Measurements from ENCODE around the gene PMEPA1.

PMEPA1 gene

DNA sequence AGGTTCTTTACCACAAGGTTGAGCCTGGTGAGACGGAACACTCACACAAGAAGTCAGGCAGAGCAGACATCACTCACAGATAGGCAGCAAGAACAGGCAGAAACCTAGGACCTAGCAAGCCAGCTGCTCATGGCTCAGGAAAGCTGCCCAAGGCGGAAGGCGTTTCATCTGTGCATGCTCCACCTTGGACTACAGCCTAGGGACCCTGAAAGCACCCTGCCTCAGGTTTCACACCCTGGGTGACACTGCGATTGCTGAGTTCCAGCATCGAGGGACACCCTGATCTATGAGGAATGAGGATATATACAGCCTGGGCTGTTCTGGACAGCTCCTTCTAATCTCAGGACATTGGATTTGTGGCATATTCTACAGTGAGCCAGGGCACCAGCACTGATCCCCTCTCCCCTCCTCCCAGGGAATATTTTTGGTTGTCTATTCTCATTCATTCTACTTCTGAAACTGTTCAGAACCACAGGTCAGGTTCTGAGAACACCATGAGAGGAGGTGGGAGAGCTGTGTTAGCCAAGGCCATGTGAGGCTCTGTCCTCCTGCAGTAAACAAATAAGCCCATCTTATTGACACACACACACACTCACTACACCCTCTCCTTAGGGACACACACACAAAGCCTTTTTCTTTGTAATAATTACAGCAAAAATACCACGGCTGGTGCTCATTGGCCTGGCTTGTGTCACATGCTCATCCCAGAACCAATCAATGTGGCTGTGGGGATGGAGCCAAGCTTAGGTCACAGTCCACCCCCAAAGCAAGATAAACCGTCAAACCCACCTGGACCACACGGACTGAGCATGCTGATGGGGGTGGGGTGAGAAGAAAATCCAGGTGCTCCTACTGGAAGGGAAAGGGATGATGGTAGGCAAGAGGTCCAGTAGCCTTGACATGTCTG is 26.3 kb upstream of the PMEPA1 start:
- DNase-seq = no peak

DNA sequence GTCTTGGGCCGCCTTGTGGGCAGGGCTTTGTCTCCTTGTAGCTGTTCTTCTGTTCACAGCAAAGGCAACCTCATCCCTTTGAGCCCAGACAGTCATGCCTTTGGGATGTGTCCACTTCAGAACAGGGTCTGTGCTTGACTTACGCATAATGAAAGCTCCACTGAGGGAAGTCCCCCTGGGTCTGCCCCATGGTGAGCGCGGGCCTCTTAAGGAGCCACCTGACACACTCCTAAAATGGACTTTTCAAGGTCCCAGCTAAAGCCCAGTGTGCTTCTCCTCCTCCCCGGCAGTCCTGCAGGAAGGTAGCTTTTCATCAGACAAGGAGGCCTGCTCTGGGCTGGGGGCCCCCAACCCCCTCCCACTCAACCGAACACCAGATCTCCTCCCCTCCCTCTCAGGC is 24.9 kb upstream of the PMEPA1 start:
- DNase-seq = no peak

GRCh38 chr20:57732226-57732625 is 22.4 kb upstream of the PMEPA1 start:
- DNase-seq = no peak

GRCh38 chr20:57728762-57729161 is 18.9 kb upstream of the PMEPA1 start:
- DNase-seq = no peak

GRCh38 chr20:57727863-57728262 is 18.0 kb upstream of the PMEPA1 start:
- no peak for DNase-seq

- no peak for DNase-seq
These were observed 15.8 kb upstream of the PMEPA1 start for GRCh38 chr20:57725636-57726035.

DNA sequence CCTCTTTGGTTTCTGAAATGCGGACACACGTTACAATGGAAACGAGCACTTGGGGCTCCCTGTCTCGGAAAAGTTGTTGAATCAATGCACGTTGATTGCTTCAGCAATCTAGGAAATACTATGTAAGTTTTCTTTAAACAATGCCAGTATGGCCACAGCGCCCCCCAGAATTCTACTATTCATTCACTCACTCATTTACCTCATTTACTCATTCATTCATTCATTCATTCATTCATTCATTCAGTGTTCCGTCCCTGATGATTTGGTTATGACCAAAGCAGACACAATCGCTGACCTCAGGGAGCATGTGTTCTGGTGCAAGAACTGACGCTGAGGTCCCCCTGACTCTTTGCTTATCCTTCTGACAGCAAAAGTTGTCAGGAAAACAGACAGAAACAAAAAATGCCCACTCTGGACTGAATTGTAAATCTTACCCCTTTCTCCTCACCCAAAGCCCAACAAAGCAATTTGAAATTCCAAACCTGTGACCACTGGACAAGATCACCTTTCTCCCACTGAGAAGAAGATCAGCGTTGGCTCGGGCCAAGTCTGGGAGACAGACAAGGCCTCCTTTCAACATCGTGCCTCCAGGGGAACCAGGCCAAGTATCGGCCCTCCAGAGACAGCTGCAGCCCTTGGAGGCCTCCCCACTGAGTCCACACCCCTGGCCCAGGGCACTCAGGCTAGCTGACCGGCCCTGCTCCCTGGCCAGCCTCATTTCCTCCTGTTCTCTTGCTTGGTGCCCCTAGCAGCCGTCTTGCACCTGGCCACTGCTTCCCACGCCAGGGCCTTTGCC is 15.0 kb upstream of the PMEPA1 start:
- no peak for DNase-seq

DNA sequence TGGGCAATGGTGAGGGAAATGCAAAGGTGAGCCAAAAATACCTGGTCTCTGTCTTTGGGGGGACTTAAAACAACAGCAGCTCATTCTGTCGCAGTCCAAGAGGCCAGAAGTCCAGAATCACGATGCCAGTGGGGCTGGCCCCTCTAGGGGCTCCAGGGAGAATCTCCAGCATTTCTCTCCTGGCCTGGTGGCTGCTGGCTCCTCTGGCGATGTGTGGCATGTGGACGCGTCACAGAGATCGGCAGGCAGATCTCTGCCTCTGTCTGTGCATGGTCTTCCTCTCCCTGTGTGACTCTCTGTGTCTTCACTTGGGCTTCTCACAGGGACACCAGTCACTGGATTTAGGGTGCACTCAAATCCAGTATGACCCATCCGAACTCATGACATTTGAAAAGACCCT is 14.0 kb upstream of the PMEPA1 start:
- no peak for DNase-seq

DNA sequence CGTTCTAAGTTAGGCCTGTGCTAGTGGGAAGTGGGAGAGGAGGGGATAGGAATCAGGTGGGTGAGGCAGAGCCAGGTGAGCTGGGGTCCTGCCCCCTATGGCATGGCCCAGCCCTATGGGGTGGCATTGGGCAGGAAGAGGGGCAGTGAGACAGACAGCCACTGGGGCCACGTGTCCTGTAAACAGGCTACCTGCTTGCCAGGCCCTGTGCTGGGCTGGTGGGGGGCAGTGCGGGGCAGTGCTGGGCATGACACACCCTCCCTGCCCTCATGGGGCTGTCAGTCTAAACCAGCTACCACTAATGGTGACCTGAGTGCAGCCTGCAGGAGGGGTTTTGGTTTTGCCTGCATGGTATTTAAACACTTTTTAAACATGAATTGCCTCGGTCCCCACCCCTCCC is 10.1 kb upstream of the PMEPA1 start:
- no peak for DNase-seq

DNA sequence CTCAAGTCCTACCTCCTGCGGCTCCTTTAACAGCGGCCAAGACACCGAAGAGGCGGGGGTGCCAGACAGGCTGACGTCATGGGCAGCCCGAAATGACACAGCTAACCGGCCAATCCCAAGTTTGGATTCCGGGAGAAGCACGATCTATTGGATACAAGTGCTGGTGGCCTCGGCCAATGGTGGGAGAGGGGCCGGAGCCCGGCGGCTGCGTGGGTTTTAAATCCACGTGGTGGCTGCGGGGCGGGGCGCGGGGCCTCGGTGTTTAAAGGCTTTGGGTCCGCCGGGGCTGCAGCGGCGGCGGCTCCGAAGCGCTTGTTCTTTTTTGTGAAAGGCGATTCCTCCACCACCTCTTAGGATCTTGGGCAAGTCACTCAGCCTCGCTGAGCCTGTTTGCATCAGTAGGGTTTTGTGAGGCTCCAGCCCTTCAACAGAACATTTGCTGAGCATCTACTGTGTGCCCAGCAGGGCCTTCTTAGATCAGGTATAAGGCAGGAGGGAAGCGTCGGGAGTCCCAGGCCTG is 8.7 kb upstream of the PMEPA1 start:
- DNase-seq = peak; percentile 94

GRCh38 chr20:57717797-57718196 is 8.0 kb upstream of the PMEPA1 start:
- DNase-seq = no peak

DNA sequence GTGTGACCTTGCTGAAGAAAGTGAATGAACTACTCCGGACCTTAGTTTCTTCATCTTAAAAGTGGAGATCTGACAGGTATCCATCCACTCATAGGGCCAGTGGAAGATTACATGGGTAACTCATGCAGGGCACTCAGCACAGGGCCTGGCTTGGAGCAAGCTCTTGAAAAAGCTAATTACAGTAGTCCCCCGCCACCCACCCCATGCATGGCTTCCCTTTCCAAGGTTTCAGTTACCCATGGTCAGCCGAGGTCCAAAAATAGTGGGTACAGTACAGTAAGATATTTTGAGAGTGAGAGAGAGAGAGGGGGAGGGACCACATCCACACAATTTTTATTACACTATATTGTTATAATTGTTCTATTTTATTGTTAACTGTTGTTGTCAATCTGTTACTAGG is 7.1 kb upstream of the PMEPA1 start:
- DNase-seq = no peak

GRCh38 chr20:57716202-57716601 is 6.4 kb upstream of the PMEPA1 start:
- DNase-seq = no peak

- no peak for DNase-seq
These were observed 5.6 kb upstream of the PMEPA1 start for GRCh38 chr20:57715268-57715904.

DNA sequence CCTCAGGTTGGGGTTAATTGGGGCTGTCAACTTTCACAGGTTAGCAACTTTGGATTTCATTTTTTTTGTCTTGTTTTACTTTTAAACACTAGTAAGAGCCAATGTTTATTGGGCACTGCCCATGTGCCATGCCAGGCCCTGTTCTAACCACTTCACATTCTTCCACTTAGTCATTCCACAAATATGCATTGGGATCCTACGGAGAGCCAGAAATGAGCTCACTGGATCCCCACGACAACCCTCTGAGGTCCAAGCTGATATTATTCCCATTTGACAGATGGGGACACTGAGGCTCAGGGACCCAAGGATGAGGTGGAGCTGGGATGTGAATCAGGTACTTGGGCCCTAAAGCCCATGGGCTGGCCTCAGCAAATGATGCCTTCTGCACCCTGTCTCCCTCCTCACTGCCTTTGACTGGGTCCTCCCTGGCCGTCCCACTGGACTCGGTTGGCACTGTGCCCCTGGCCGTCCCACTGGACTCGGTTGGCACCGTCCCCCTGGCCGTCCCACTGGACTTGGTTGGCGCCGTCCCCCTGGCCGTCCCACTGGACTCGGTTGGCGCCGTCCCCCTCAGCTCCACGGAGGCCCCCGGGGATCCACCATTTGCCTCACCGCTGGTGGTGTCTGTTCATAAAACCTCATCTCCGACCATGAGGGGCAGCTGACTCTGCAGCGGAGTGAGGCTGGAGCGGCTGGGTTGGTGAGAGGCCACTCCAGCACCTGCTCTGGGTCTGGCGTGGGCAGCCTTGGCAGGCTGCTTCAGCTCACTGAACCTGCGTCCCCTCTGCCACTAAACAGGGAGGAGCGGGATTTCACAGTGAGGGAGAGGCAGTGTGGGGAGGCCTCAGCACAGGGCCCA is 4.8 kb upstream of the PMEPA1 start:
- DNase-seq = no peak

GRCh38 chr20:57713951-57714350 is 4.1 kb upstream of the PMEPA1 start:
- no peak for DNase-seq

DNA sequence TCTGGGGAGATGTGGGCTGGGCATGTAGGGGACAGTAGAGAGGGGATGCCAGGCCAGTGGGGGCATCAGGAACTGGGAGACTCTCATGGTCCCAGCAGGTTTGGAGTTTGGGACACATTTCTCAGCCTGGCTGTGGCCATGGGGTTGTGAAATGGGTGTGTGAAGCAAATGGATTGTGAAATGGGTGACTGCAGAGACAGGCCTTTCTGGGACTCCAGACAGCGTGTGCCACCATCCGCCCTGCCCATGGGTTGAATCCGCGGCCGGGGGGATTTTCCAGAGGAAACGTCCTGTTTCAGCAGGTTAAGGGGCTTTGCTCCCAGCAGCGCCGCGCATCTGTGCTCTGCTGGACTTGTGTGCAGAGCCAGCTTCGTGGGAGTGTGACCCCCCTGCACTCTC is 3.7 kb upstream of the PMEPA1 start:
- DNase-seq = no peak

DNA sequence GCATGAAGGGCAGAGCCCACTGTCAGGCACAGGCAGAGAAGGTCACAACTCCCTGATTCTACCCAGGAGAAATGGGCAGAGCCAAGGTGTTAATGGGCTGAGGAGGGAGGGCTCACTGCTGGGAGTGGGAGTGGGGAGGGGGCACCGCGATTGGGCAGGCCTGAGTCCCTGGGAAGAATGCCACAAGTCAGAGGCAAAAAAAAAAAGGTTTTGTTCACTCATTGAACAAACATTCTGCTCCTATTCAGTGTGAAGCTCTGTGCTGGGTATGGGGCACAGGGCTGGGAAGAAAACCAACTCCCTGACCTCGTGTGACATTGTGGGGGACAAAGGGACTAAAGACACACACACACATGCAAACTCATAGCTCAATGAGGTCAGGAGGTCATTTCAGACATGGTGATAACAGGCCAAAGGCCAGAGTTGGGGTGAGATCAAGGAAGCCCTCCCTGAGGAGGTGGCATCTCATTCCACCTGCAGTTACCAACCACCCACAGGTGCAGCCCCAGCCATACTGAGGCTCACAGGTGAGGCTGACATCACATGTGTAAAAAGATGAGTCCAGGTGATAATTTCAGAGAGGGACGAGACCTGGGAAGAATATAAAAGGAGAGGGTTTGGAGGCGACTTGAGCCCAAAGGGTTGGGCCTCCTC is 3.2 kb upstream of the PMEPA1 start:
- no peak for DNase-seq

- no peak for DNase-seq
These were observed 2.5 kb upstream of the PMEPA1 start for GRCh38 chr20:57712341-57712740.

- DNase-seq = no peak
These were observed 2.0 kb upstream of the PMEPA1 start for GRCh38 chr20:57711826-57712225.

DNA sequence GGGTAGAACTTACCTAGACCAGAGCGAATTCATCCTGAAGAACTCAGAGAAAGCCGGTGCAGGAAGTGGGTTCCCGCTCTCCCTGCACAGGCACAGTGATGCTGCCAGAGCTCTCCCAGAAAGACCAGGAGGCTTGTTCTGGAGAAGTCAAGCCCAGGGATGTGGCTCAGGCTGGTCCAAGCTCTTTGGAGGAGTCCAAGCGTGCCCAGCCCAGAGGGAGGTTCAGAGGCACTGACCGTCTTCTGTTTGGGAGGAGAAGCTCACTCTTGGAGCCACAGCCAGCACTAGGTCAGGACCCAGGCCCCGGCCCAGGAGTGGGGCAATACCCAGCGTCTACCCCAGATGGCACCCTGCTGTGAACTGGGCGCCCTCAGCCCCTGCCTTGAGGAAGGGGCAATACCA is 1.5 kb upstream of the PMEPA1 start:
- DNase-seq = no peak

- DNase-seq = no peak
These were observed 1.0 kb upstream of the PMEPA1 start for GRCh38 chr20:57710841-57711240.
